Smooth muscle cell of bladder (primary cell): ENCODE measurements around the gene GADL1. TPM values are rescaled to one million over a fixed set of nuclear protein-coding genes. Genes with fewer than 3 reads are reported as not detected.

ENCODE experiments used
- total RNA-seq: library from RNA; depleted of rRNA; stranded (reverse); fragments of >200 nt; gene quantifications from 2 replicates; pipeline ENCODE4 v1.2.3, GENCODE V29; 2014

GADL1 gene
- total RNA-seq: not detected in 2 replicates

GRCh38 chr3:30894521-30895251 is at the start of gene GADL1:
Gene GADL1, minus strand, starts transcription at chr3:30894661. Its CDS starts 47 bp downstream, at chr3:30894614.

